ENCODE measurements around the gene ACOT8. TPM values are rescaled to one million over a fixed set of nuclear protein-coding genes. Genes with fewer than 3 reads are reported as not detected.
"Not testable (repeated sequence)": the region's sequence is repeated elsewhere in the genome, so short reads cannot be mapped to it uniquely, and the experiment has no call there.

Gene ACOT8
- total RNA-seq, 1 experiment from 2014 or later = 32.4 TPM

DNA sequence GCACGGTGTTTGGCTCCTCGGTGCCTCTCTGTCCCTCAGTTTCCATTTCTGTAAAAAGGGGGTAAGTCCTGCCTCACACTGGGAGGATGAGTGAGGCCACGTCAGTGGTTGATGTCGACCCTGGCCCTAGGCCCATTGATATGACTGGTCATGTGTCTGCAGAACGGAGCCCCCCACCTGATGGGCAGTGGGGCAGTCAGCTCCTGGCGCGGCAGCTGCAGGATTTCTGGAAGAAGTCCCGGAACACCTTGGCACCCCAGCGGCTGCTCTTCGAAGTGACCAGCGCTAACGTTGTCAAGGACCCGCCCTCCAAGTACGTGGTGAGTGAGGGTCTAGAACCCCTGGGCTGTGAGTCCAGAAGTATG lies 22.4 kb downstream of the ACOT8 start:
- in situ Hi-C loops (cut with HindIII; ENCODE audit: low sequenced_read_pairs) = no loop called here
- DNase-seq (ENCODE audit: low spot score) = no peak

GRCh38 chr20:45833883-45834796 lies 23.1 kb downstream of the ACOT8 start:
- peak; percentile 79 for DNase-seq (ENCODE audit: low spot score)
- in situ Hi-C loops (cut with HindIII; ENCODE audit: low sequenced_read_pairs) = no loop called here

DNA sequence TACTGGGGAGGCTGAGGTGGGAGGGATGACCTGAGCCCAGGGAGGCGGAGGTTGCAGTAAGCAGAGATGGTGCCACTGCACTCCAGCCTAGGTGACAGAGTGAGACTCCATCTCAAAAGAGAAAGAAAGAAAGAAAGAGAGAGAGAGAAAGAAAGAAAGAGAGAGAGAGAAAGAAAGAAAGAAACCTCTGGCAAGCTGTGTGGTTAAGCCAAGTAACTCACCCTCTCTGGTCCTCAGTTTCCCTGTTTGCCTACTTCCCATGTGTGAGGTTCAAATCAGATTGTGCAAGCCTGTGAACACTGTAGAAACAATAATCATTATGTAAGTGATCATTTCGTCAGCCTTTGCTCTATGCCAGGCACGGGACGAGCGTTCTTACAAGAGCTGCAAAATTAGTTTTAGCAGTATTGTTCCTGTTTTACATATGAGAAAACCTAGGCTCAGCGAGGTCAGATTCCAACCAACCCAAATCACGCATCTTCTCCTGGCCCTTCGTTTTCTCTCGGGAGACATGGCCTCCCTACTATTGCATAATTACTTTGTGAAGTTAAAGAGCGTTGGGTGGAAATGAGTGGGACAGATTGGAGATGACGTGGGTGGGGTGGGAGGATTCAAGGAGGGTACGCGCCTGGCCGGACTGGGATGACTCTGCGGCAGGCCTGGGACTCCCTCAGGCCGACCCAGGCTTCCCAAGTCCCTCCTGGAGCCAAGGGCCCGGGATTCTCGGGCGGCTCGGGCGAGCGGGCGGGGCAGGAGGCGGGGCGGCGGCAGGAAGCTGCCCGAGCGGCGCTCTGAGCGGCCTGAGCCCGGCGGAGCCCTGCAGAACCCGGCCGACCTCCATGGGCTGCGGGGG lies 23.9 kb downstream of the ACOT8 start, which contains the start of gene SNX21:
Gene SNX21, plus strand, starts transcription at position 770 of the 853 bp plus-strand sequence. CDS start 121 bp downstream, outside the sequence.
- DNase-seq (ENCODE audit: low spot score) = peak; percentile 82
- in situ Hi-C loops (cut with HindIII; ENCODE audit: low sequenced_read_pairs) = no loop called here

GRCh38 chr20:45832619-45833018 lies 24.6 kb downstream of the ACOT8 start:
- in situ Hi-C loops (cut with HindIII; ENCODE audit: low sequenced_read_pairs) = no loop called here
- no peak for DNase-seq (ENCODE audit: low spot score)

DNA sequence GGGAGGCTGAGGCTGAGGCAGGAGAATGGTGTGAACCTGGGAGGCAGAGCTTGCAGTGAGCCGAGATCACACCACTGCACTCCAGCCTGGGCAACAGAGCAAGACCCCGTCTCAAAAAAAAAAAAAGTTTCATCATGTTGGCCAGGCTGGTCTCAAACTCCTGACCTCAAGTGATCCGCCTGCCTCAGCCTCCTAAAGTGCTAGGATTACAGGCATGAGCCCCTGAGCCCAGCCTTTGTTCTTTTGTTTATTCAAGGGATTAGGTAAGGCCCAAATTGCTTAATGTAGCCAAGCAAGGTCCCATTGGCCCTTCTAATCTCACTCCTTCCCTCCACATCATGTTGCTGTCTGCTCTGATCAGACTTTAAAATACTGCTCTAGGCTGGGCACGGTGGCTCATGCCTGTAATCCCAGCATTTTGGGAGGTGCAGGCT lies 27.5 kb downstream of the ACOT8 start:
- in situ Hi-C loops (cut with HindIII; ENCODE audit: low sequenced_read_pairs); DNase-seq (ENCODE audit: low spot score): not testable (repeated sequence)

- in situ Hi-C loops (cut with HindIII; ENCODE audit: low sequenced_read_pairs) = no loop called here
- no peak for DNase-seq (ENCODE audit: low spot score)
Observed at GRCh38 chr20:45828589-45828988, 28.6 kb downstream of the ACOT8 start.

DNA sequence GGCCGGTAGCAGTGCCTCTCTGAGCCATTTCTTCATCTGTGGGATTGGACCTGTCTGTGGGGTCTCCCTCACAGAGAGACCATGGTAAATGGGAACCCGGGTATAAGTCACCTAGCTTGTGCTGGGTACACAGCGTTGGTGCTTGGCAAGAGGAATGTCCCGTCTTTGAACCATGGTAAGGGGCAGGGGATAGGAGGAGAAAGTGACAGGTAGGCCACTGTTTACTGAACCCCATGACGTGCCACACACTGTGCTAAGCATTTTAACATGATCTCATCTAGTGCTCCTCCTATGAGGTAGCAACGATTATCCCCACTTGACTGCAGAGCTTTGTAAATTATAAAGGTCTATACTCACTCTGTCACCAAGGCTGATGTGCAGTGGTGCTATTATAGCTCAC lies 29.5 kb downstream of the ACOT8 start:
- in situ Hi-C loops (cut with HindIII; ENCODE audit: low sequenced_read_pairs) = no loop called here

GRCh38 chr20:45827030-45827652 lies 30.1 kb downstream of the ACOT8 start, which contains the start of gene TNNC2:
Gene TNNC2, minus strand, starts transcription at chr20:45827312. Its CDS starts 64 bp downstream, at chr20:45827248.
- no peak for DNase-seq (ENCODE audit: low spot score)
- in situ Hi-C loops (cut with HindIII; ENCODE audit: low sequenced_read_pairs) = no loop called here

More for the DNA sequence above, 29.5 kb downstream of the ACOT8 start:
- no peak for DNase-seq (ENCODE audit: low spot score)

DNA sequence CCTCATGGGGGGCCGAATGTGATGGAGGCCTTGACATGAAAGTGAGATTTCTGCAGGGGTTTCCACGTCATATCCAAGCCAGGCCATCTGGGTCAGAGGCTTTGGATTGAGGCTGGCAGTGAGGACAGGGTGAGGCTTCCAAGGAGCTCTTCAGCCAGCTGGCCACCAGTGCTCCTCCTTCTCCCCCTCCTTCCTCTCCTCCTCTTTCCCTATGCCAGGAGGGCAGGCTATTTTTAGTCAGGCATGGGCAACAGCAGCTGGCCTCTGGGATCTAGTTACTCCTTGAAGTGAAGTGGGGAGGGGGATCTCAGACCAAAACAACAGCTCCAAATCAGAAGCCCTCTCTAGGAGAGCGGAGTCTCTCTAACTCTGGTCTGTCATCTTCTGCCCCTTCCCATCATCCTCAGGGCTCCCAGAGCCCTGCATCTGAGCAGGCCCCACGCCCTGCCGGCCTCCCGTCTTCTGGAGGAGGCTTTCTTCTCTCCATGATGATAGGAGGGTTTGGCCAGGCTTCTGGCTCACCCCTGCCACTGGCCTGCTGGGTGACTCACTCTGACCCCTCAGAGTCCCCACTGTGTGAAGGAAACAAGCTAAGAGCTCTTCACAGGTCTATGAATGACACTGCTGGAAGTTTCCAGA lies 30.7 kb downstream of the ACOT8 start:
- in situ Hi-C loops (cut with HindIII; ENCODE audit: low sequenced_read_pairs) = no loop called here

GRCh38 chr20:45823949-45824835 lies 33.0 kb downstream of the ACOT8 start:
- in situ Hi-C loops (cut with HindIII; ENCODE audit: low sequenced_read_pairs) = no loop called here
- DNase-seq (ENCODE audit: low spot score) = peak; percentile 30

More for the DNA sequence above, 30.7 kb downstream of the ACOT8 start:
- DNase-seq (ENCODE audit: low spot score) = peak; percentile 45

GRCh38 chr20:45822857-45823256 lies 34.3 kb downstream of the ACOT8 start:
- DNase-seq (ENCODE audit: low spot score) = peak; percentile 26
- in situ Hi-C loops (cut with HindIII; ENCODE audit: low sequenced_read_pairs) = no loop called here

- no peak for DNase-seq (ENCODE audit: low spot score)
- in situ Hi-C loops (cut with HindIII; ENCODE audit: low sequenced_read_pairs) = no loop called here
Observed at GRCh38 chr20:45821947-45822346, 35.2 kb downstream of the ACOT8 start.

DNA sequence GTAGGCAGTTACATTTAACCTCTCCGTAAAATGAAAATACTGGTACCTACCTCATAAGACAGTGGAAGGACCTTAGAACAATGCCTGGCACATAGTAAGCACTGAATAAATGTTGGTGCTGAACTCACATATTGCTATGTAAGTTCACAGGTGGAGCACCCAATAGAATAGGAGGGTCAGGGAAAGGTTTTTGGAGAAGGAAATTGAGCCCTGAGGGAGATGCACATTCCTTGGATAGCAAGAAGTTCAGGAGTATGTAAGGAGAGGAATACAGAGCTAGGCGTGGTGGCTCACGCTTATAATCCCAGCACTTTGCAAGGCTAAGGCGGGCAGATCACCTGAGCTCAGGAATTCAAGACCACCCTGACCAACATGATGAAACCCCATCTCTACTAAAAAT lies 37.7 kb downstream of the ACOT8 start:
- in situ Hi-C loops (cut with HindIII; ENCODE audit: low sequenced_read_pairs) = no loop called here

GRCh38 chr20:45818239-45818638 lies 39.0 kb downstream of the ACOT8 start:
- in situ Hi-C loops (cut with HindIII; ENCODE audit: low sequenced_read_pairs) = no loop called here
- no peak for DNase-seq (ENCODE audit: low spot score)

More for the DNA sequence above, 37.7 kb downstream of the ACOT8 start:
- DNase-seq (ENCODE audit: low spot score) = no peak

DNA sequence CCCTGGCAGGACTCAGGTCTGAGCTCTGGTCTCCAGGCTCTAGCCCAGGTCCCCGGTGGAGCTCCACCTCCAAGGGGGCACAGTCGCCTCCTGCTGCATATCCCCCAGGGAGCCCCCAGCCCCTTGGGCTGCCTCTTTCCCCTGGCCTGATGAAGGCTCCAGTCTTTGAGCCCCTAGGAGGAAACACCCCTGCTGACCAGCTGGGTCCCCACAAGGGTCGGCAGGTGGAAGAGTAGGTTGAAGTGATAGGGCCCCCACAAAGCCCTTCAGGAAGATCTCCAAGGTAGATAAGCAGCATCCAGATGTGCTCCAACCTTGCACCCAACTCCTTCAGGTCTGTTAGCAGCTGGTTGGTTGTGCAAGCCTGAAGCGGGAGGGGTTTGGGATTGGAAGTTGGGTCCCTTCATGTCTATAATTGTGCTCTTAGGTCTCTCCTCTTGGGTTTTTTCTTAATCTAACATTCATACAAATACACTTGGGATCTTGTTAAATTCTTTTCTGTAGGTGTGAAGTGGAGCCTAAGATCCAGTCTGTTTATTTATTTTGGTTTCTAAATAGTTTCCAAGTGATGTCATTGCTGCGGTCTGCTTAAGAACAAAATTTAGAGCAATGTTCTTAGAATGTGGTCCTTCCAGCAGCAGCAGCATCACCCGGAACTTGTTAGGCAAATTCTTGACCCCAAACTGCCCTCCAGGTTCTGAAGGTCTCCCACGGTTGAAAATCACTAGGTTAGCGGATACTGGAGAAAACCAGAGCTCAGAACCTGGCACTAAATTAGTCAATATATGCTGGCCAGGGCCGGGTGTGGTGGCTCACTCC lies 39.6 kb downstream of the ACOT8 start:
- no peak for DNase-seq (ENCODE audit: low spot score)
- in situ Hi-C loops (cut with HindIII; ENCODE audit: low sequenced_read_pairs) = no loop called here

DNA sequence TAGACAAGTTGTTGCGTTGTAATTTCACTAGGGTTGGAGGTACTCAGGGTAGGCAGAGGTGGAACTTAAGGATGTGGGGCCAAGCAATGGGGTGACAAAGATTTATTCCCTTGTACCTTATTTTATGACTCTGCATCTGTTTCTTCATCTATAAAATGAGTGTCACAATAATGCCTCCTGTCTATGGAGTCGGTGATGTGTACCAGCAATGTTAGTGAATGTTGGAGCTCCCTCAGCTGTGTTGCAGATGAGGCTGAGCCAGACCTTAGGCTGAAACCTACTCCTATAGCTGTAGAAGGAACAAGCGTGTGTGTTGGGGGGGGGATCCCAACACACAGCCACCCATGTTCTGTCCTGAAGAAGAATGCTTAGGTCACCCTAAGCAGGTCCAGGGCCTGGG lies 40.2 kb downstream of the ACOT8 start:
- no peak for DNase-seq (ENCODE audit: low spot score)
- in situ Hi-C loops (cut with HindIII; ENCODE audit: low sequenced_read_pairs) = no loop called here

GRCh38 chr20:45814314-45814713 lies 42.9 kb downstream of the ACOT8 start:
- in situ Hi-C loops (cut with HindIII; ENCODE audit: low sequenced_read_pairs) = no loop called here
- DNase-seq (ENCODE audit: low spot score) = no peak

Measured in G401 (cell line).